Measurements from ENCODE around the gene SVEP1. TPM values are rescaled to one million over a fixed set of nuclear protein-coding genes. Genes with fewer than 3 reads are reported as not detected.

Gene SVEP1
- total RNA-seq, 6 experiments from 2014 or later = 4.0 to 6.8 (median 5.8) TPM

- H3K4me3 Mint-ChIP-seq = no peak overlapping the region
- no peak for TF ChIP-seq CTCF (IDR thresholded peaks at IDR 0.05)
- no peak overlapping the region for H3K27ac Mint-ChIP-seq
- no peaks in the 10 kb centered on the region; the same call in 1 of the 2 replicates for H3K27me3 Mint-ChIP-seq (ENCODE audit: insufficient read depth)
- peaks cover 15% of the 10 kb centered on the region for H3K36me3 Mint-ChIP-seq (ENCODE audit: low read depth)
- DNase-seq = no peak
- peaks cover 4% of the 10 kb centered on the region for H3K9me3 Mint-ChIP-seq
- H3K4me1 Mint-ChIP-seq (ENCODE audit: low read depth) = no peaks in the 10 kb centered on the region
These were observed 127.8 kb downstream of the SVEP1 start for GRCh38 chr9:110451726-110452125.

GRCh38 chr9:110447476-110447875 is 132.1 kb downstream of the SVEP1 start:
- peaks cover 26% of the 10 kb centered on the region for H3K36me3 Mint-ChIP-seq (ENCODE audit: low read depth)
- peaks cover 18% of the 10 kb centered on the region for H3K9me3 Mint-ChIP-seq

GRCh38 chr9:110446171-110446570 is 133.4 kb downstream of the SVEP1 start:
- Mint-ChIP-seq H3K27ac (no peak overlapping the region), H3K36me3 (ENCODE audit: low read depth) (peaks cover 26% of the 10 kb centered on the region), H3K4me3 (no peak overlapping the region), H3K4me1 (ENCODE audit: low read depth) (peaks cover 35% of the 10 kb centered on the region), H3K9me3 (peaks cover 18% of the 10 kb centered on the region), H3K27me3 (ENCODE audit: insufficient read depth) (no peaks in the 10 kb centered on the region)
- no peak for TF ChIP-seq CTCF (IDR thresholded peaks at IDR 0.05)
- no peak for DNase-seq

More at GRCh38 chr9:110447476-110447875, 132.1 kb downstream of the SVEP1 start:
- Mint-ChIP-seq H3K27me3 (ENCODE audit: insufficient read depth) (no peaks in the 10 kb centered on the region; the same call in 1 of the 2 replicates), H3K4me1 (ENCODE audit: low read depth) (peaks cover 31% of the 10 kb centered on the region), H3K4me3 (no peak overlapping the region), H3K27ac (no peak overlapping the region)
- TF ChIP-seq CTCF (IDR thresholded peaks at IDR 0.05) = no peak
- DNase-seq = no peak

DNA sequence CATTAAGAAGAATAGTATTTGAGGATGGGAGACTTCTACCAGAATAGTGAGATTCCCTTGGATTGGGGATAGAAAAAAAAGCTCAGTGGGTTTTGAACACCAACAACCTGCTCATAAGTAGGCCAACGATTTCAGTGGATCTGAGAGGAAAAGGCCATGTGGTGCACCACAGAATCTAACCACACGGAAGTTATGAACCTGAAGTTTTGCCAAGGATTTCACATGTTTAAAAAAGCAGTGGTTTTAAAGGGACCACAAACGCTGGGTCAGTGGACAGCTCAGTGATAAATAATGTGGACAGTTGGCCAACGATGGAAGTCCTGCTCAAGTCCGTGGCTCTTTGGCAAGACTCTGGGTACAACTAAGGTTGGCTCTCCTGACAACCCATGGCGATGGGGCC is 134.6 kb downstream of the SVEP1 start:
- TF ChIP-seq CTCF (IDR thresholded peaks at IDR 0.05) = no peak
- no peak overlapping the region for H3K4me3 Mint-ChIP-seq
- H3K9me3 Mint-ChIP-seq = peaks cover 18% of the 10 kb centered on the region
- H3K36me3 Mint-ChIP-seq (ENCODE audit: low read depth) = peaks cover 26% of the 10 kb centered on the region
- no peaks in the 10 kb centered on the region for H3K27me3 Mint-ChIP-seq (ENCODE audit: insufficient read depth)
- peak overlapping the region; percentile 22; the same call in 1 of the 2 replicates for H3K27ac Mint-ChIP-seq
- DNase-seq = peak; percentile 63
- peaks cover 48% of the 10 kb centered on the region for H3K4me1 Mint-ChIP-seq (ENCODE audit: low read depth)

- Mint-ChIP-seq H3K4me1 (ENCODE audit: low read depth) (peaks cover 51% of the 10 kb centered on the region), H3K27ac (peak overlapping the region; percentile 66), H3K36me3 (ENCODE audit: low read depth) (peaks cover 25% of the 10 kb centered on the region), H3K27me3 (ENCODE audit: insufficient read depth) (no peaks in the 10 kb centered on the region), H3K4me3 (peak overlapping the region; percentile 45), H3K9me3 (peaks cover 18% of the 10 kb centered on the region)
- DNase-seq = peak; percentile 43
- TF ChIP-seq CTCF (IDR thresholded peaks at IDR 0.05) = no peak
These were observed 135.7 kb downstream of the SVEP1 start for GRCh38 chr9:110443866-110444220.

Data from HFFc6 (cell line).